Measurements from ENCODE around the gene AARS1. TPM values are rescaled to one million over a fixed set of nuclear protein-coding genes. Genes with fewer than 3 reads are reported as not detected.
"Not testable (repeated sequence)": the region's sequence is repeated elsewhere in the genome, so short reads cannot be mapped to it uniquely, and the experiment has no call there.

Gene AARS1
- polyA plus RNA-seq, 2 donors, result 12.9 to 27.8 TPM

DNA sequence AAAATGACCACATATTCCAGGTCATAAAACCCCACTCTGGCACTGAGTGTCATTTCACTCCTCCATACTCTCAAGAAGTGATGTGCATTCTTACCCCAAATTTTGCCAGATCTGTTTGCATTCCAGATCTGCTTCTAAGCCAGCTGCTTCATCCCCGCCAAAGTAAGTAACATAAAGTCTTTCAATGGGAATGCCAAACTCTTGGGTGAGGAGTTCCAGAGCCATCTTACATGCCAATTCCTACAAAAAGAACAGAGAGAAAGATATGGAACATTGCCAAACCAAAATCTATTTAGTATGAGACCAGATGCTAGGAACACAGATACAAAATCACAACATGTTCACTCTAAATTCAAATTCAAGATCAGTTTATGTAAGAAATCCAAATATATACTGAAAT is 12.9 kb downstream of the AARS1 start:
- H3K27me3 ChIP-seq (ENCODE audit: control insufficient read depth in 1 of 2, insufficient read depth in 2 of 2, low read length in 2 of 2), result no peaks in the 10 kb centered on the region
- no peak overlapping the region for H3K4me3 ChIP-seq (ENCODE audit: low read depth in 1 of 2, low read length in 2 of 2)
- WGBS, 2 donors, result 91 to 98% methylated on average over 1 of the region's 1 CpG
- H3K36me3 ChIP-seq (ENCODE audit: control insufficient read depth in 2 of 2, insufficient read depth in 2 of 2, low read length in 1 of 2), result peaks cover 12 to 25% of the 10 kb centered on the region in 2 donors
- no peak overlapping the region for H3K27ac ChIP-seq (ENCODE audit: low read depth in 2 of 2, low read length in 1 of 2)
- H3K4me1 ChIP-seq (ENCODE audit: control insufficient read depth in 2 of 2, insufficient read depth in 2 of 2, low read length in 1 of 2), result no peaks in the 10 kb centered on the region
- no peaks in the 10 kb centered on the region for H3K9me3 ChIP-seq (ENCODE audit: control insufficient read depth in 2 of 2, insufficient read depth in 1 of 2, low read depth in 1 of 2, low read length in 1 of 2)

DNA sequence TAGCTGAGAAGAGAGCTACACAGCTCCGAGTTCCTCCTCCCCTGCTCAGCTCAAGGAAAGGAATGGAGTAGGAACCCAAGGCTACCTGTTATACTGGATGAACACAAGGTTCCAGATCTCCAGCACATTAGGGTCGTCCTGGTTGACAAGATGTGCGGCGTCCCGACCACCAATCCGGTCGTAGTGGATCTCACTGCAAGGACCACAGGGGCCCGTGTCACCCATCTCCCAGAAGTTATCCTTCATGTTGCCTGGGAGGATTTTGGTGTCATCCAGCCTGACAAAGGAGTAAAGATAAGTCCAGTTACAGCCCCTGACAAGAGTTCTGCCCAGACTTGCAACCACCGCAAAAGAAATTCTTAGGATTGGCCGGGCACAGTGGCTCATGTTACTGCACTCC is 17.6 kb downstream of the AARS1 start:
- Histone ChIP-seq H3K27me3 (ENCODE audit: control insufficient read depth in 1 of 2, insufficient read depth in 2 of 2, low read length in 2 of 2) (no peaks in the 10 kb centered on the region), H3K9me3 (ENCODE audit: control insufficient read depth in 2 of 2, insufficient read depth in 1 of 2, low read depth in 1 of 2, low read length in 1 of 2) (peaks cover 0 to 2% of the 10 kb centered on the region in 2 donors), H3K4me1 (ENCODE audit: control insufficient read depth in 2 of 2, insufficient read depth in 2 of 2, low read length in 1 of 2) (no peaks in the 10 kb centered on the region), H3K36me3 (ENCODE audit: control insufficient read depth in 2 of 2, insufficient read depth in 2 of 2, low read length in 1 of 2) (peaks cover 20 to 22% of the 10 kb centered on the region in 2 donors), H3K4me3 (ENCODE audit: low read depth in 1 of 2, low read length in 2 of 2) (no peak overlapping the region), H3K27ac (ENCODE audit: low read depth in 2 of 2, low read length in 1 of 2) (no peak overlapping the region)
- WGBS, 2 donors, result 95% methylated on average over 10 of the region's 10 CpGs

DNA sequence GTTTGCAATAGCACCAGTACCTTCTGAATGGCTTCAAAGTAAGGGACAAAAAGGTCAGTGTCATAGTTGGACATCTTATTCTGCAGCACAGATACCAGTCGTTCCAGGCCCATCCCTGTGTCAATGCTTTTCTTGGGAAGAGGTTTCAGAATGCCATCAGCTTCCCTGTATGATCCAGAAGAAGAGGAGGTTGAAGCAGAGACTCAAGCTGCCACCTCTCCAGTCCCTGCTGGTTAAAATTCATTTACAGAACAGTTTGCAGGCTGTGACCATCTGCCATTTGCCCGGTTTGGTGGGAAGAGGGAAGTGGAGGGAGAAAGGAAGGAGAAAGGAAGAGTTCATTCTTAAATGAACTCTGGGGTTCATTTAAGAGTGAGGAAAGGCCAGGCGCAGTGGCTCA is 19.1 kb downstream of the AARS1 start:
- 92 to 95% methylated on average over 3 of the region's 3 CpGs for WGBS, 2 donors
- Histone ChIP-seq H3K4me1 (ENCODE audit: control insufficient read depth in 2 of 2, insufficient read depth in 2 of 2, low read length in 1 of 2) (no peaks in the 10 kb centered on the region), H3K36me3 (ENCODE audit: control insufficient read depth in 2 of 2, insufficient read depth in 2 of 2, low read length in 1 of 2) (peaks cover 23 to 26% of the 10 kb centered on the region in 2 donors), H3K27me3 (ENCODE audit: control insufficient read depth in 1 of 2, insufficient read depth in 2 of 2, low read length in 2 of 2) (no peaks in the 10 kb centered on the region), H3K27ac (ENCODE audit: low read depth in 2 of 2, low read length in 1 of 2) (no peak overlapping the region), H3K4me3 (ENCODE audit: low read depth in 1 of 2, low read length in 2 of 2) (no peak overlapping the region), H3K9me3 (ENCODE audit: control insufficient read depth in 2 of 2, insufficient read depth in 1 of 2, low read depth in 1 of 2, low read length in 1 of 2) (peaks cover 0 to 2% of the 10 kb centered on the region in 2 donors)

DNA sequence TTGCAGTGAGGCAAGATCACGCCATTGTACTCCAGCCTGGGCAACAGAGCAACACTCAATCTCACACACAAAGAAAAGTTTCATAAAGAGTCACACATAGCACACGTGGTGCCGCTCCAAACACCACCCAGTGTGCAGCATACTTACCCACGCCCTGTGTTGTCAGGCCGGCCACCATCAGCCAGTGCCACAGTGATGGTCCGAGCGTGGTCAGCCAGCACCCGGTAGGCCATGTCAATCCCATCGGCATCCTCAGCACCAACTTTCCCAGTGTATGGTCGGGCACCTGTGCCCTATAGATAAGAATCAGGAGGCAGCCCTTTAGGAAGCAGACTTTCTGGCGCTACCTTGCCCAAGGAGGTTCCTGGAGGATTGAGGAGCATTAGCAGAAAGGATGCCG is 19.8 kb downstream of the AARS1 start:
- Histone ChIP-seq H3K9me3 (ENCODE audit: control insufficient read depth in 2 of 2, insufficient read depth in 1 of 2, low read depth in 1 of 2, low read length in 1 of 2) (peaks cover 0 to 2% of the 10 kb centered on the region in 2 donors), H3K4me3 (ENCODE audit: low read depth in 1 of 2, low read length in 2 of 2) (no peak overlapping the region), H3K27ac (ENCODE audit: low read depth in 2 of 2, low read length in 1 of 2) (no peak overlapping the region), H3K4me1 (ENCODE audit: control insufficient read depth in 2 of 2, insufficient read depth in 2 of 2, low read length in 1 of 2) (no peaks in the 10 kb centered on the region), H3K27me3 (ENCODE audit: control insufficient read depth in 1 of 2, insufficient read depth in 2 of 2, low read length in 2 of 2) (no peaks in the 10 kb centered on the region), H3K36me3 (ENCODE audit: control insufficient read depth in 2 of 2, insufficient read depth in 2 of 2, low read length in 1 of 2) (peaks cover 27 to 32% of the 10 kb centered on the region in 2 donors)
- 91 to 96% methylated on average over 12 of the region's 12 CpGs for WGBS, 2 donors

DNA sequence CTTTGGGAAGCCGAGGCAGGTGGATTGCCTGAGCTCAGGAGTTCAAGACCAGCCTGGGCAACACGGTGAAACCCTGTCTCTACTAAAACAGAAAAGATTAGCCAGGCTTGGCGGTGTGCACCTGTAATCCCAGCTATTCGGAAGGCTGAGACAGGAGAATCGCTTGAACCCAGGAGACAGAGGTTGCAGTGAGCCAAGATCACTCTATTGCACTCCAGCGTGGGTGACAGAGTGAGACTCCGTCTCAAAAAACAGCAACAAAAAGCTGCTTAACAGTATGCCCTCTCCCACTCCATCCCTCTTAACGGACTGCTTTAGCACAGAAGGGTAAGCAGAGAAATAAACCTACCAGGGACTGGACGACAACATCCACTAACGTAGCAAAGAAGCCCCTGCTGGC is 21.4 kb downstream of the AARS1 start:
- not testable (repeated sequence) for H3K27ac ChIP-seq (ENCODE audit: low read depth in 2 of 2, low read length in 1 of 2); H3K4me3 ChIP-seq (ENCODE audit: low read depth in 1 of 2, low read length in 2 of 2); H3K9me3 ChIP-seq (ENCODE audit: control insufficient read depth in 2 of 2, insufficient read depth in 1 of 2, low read depth in 1 of 2, low read length in 1 of 2); H3K4me1 ChIP-seq (ENCODE audit: control insufficient read depth in 2 of 2, insufficient read depth in 2 of 2, low read length in 1 of 2); H3K27me3 ChIP-seq (ENCODE audit: control insufficient read depth in 1 of 2, insufficient read depth in 2 of 2, low read length in 2 of 2)
- H3K36me3 ChIP-seq (ENCODE audit: control insufficient read depth in 2 of 2, insufficient read depth in 2 of 2, low read length in 1 of 2), result peaks cover 27 to 35% of the 10 kb centered on the region in 2 donors
- WGBS, 2 donors, result 94 to 95% methylated on average over 10 of the region's 10 CpGs

DNA sequence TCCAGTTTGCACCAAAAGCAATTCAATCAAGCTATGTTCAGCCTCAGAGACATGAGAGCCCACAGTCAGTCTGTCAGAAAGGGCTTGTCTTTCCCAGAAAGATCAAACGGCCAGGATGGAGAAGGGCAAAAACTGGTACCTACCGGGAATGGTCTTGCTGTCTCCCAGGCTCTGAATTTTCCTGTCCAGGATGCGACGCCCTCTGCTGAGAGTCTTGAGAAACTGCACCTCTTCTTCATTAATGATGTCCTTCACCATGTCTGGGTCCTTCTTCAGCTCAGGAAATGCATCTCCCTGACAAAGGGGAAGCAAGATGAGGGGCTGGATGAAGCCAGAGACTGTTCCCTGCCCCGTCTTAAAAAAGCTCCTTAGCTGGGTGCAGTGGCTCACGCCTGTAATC is 21.8 kb downstream of the AARS1 start:
- no peaks in the 10 kb centered on the region for H3K4me1 ChIP-seq (ENCODE audit: control insufficient read depth in 2 of 2, insufficient read depth in 2 of 2, low read length in 1 of 2)
- H3K36me3 ChIP-seq (ENCODE audit: control insufficient read depth in 2 of 2, insufficient read depth in 2 of 2, low read length in 1 of 2), result peaks cover 27 to 34% of the 10 kb centered on the region in 2 donors
- H3K27me3 ChIP-seq (ENCODE audit: control insufficient read depth in 1 of 2, insufficient read depth in 2 of 2, low read length in 2 of 2), result no peaks in the 10 kb centered on the region
- H3K4me3 ChIP-seq (ENCODE audit: low read depth in 1 of 2, low read length in 2 of 2), result no peak overlapping the region
- 52 to 57% methylated on average over 6 of the region's 6 CpGs for WGBS, 2 donors
- H3K9me3 ChIP-seq (ENCODE audit: control insufficient read depth in 2 of 2, insufficient read depth in 1 of 2, low read depth in 1 of 2, low read length in 1 of 2), result peaks cover 0 to 2% of the 10 kb centered on the region in 2 donors
- H3K27ac ChIP-seq (ENCODE audit: low read depth in 2 of 2, low read length in 1 of 2), result no peak overlapping the region

DNA sequence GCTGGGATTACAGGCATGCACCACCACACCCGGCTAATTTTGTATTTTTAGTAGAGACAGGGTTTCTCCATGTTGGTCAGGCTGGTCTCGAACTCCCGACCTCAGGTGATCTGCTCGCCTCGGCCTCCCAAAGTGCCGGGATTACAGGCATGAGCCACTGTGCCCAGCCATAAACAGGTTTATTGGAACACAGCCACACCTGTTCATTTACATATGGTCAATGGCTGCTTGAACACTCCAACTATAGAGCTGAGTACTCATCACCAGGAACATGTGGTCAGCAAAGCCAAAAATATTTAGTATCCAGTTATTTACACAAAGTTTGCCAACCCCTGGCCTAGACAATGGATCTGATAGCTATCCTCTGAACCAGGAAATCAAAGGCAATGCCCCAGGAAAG is 29.4 kb downstream of the AARS1 start:
- not testable (repeated sequence) for H3K4me3 ChIP-seq (ENCODE audit: low read depth in 1 of 2, low read length in 2 of 2); H3K27ac ChIP-seq (ENCODE audit: low read depth in 2 of 2, low read length in 1 of 2); H3K9me3 ChIP-seq (ENCODE audit: control insufficient read depth in 2 of 2, insufficient read depth in 1 of 2, low read depth in 1 of 2, low read length in 1 of 2); H3K27me3 ChIP-seq (ENCODE audit: control insufficient read depth in 1 of 2, insufficient read depth in 2 of 2, low read length in 2 of 2); H3K4me1 ChIP-seq (ENCODE audit: control insufficient read depth in 2 of 2, insufficient read depth in 2 of 2, low read length in 1 of 2)
- WGBS, 2 donors, result 95 to 98% methylated on average over 3 to 6 of the region's 6 CpGs
- peaks cover 23 to 51% of the 10 kb centered on the region in 2 donors for H3K36me3 ChIP-seq (ENCODE audit: control insufficient read depth in 2 of 2, insufficient read depth in 2 of 2, low read length in 1 of 2)

DNA sequence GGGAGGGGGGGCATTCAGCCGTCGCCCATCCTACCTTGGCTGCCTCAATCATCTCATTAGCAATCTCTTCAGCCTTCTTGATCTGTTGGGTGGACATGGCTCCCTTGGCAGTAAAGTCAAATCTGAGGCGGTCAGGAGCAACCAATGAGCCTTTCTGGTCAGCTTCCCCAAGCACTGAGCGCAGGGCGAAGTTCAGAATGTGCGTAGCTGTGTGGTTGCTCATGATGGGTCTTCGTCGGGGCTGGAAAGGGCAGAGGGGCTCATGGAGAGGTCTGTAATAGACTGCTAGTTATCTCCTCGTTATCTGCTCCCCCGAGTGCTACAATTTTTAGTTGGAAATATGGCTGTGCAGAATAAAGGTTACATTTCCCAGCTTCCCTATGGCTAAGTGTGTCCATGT is 30.4 kb downstream of the AARS1 start:
- 98% methylated on average over 10 of the region's 10 CpGs for WGBS, 2 donors

DNA sequence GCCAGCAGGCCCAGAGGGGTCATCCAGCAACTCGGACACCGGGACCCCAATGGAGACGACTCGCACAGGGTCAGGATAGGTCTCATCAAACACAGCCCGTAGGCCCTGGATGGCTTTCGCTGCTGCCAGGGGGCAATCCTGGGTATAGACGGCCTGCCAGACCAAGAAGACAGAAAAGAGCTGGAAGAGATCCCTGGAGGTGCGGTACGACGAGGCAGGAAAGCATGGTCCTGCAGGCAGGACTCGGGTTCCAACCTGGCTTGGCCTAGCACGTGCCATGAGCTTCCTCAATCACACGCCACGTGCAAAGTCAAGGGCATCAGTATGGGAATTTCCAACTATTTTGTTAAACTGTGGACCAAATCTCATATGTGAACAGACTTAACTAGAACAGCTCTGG is 31.2 kb downstream of the AARS1 start:
- no peaks in the 10 kb centered on the region for H3K27me3 ChIP-seq (ENCODE audit: control insufficient read depth in 1 of 2, insufficient read depth in 2 of 2, low read length in 2 of 2)
- no peaks in the 10 kb centered on the region for H3K4me1 ChIP-seq (ENCODE audit: control insufficient read depth in 2 of 2, insufficient read depth in 2 of 2, low read length in 1 of 2)
- H3K4me3 ChIP-seq (ENCODE audit: low read depth in 1 of 2, low read length in 2 of 2), result no peak overlapping the region
- peaks cover 27 to 63% of the 10 kb centered on the region in 2 donors for H3K36me3 ChIP-seq (ENCODE audit: control insufficient read depth in 2 of 2, insufficient read depth in 2 of 2, low read length in 1 of 2)
- H3K27ac ChIP-seq (ENCODE audit: low read depth in 2 of 2, low read length in 1 of 2), result no peak overlapping the region
- H3K9me3 ChIP-seq (ENCODE audit: control insufficient read depth in 2 of 2, insufficient read depth in 1 of 2, low read depth in 1 of 2, low read length in 1 of 2), result no peaks in the 10 kb centered on the region
- WGBS, 2 donors, result 90 to 92% methylated on average over 14 of the region's 14 CpGs

More for the DNA sequence above, 30.4 kb downstream of the AARS1 start:
- Histone ChIP-seq H3K27me3 (ENCODE audit: control insufficient read depth in 1 of 2, insufficient read depth in 2 of 2, low read length in 2 of 2) (no peaks in the 10 kb centered on the region), H3K9me3 (ENCODE audit: control insufficient read depth in 2 of 2, insufficient read depth in 1 of 2, low read depth in 1 of 2, low read length in 1 of 2) (no peaks in the 10 kb centered on the region), H3K36me3 (ENCODE audit: control insufficient read depth in 2 of 2, insufficient read depth in 2 of 2, low read length in 1 of 2) (peaks cover 27 to 57% of the 10 kb centered on the region in 2 donors), H3K4me3 (ENCODE audit: low read depth in 1 of 2, low read length in 2 of 2) (no peak overlapping the region), H3K4me1 (ENCODE audit: control insufficient read depth in 2 of 2, insufficient read depth in 2 of 2, low read length in 1 of 2) (no peaks in the 10 kb centered on the region), H3K27ac (ENCODE audit: low read depth in 2 of 2, low read length in 1 of 2) (no peak overlapping the region)

DNA sequence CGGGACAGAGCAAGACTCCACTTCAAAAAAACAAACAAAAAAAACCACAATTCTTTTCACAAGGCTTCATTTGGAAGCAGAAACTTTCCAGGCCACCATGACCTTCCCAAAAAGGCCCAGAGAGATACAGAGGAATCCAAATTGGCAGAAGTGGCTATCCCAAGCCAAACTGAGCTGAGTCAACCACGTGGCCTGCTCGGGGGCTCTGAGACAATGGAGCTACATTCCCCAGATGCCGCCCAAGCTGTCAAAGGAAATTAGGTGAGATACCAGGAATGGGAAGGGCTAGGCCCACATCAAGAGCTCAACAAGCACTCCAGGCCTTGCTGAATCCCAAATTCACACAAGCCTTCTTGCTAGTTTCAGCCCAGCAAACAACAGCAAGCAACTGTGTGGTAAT is 31.9 kb downstream of the AARS1 start:
- H3K9me3 ChIP-seq (ENCODE audit: control insufficient read depth in 2 of 2, insufficient read depth in 1 of 2, low read depth in 1 of 2, low read length in 1 of 2), result no peaks in the 10 kb centered on the region
- no peaks in the 10 kb centered on the region for H3K27me3 ChIP-seq (ENCODE audit: control insufficient read depth in 1 of 2, insufficient read depth in 2 of 2, low read length in 2 of 2)
- 67 to 84% methylated on average over 4 of the region's 4 CpGs for WGBS, 2 donors
- peaks cover 27 to 68% of the 10 kb centered on the region in 2 donors for H3K36me3 ChIP-seq (ENCODE audit: control insufficient read depth in 2 of 2, insufficient read depth in 2 of 2, low read length in 1 of 2)
- H3K4me3 ChIP-seq (ENCODE audit: low read depth in 1 of 2, low read length in 2 of 2), result no peak overlapping the region
- H3K27ac ChIP-seq (ENCODE audit: low read depth in 2 of 2, low read length in 1 of 2), result no peak overlapping the region
- no peaks in the 10 kb centered on the region for H3K4me1 ChIP-seq (ENCODE audit: control insufficient read depth in 2 of 2, insufficient read depth in 2 of 2, low read length in 1 of 2)

Measured in esophagus (tissue), 2 donors.